ENCODE results near the gene PCDH12. TPM values are rescaled to one million over a fixed set of nuclear protein-coding genes. Genes with fewer than 3 reads are reported as not detected.

The PCDH12 gene
- polyA plus RNA-seq, 1 of the 3 experiments (the other 2 are of a cell fraction), result 0.02 TPM

DNA sequence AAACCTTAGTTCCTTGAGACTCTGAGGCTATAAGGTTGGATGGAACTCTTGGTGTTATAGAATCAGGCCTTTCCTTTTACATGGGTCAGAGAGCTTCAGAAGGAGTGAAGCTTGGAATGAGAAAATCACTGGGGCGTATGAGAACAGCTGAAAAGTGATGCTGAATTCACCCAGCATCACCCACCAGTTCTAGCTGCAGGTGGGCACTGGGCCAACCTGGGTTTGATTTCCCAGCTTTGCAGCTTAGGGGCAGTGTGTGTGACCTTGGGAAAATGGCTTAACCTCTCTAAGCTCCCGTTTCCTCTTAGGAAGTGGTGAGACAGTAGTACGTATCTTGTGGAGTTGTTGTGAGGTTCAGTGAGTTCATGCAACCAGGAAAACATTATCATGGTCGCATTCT, 10.7 kb downstream of the PCDH12 start:
- ChIA-PET CTCF (interaction anchor here (1.5 to 20.3 kb wide), 7 partner anchors 12 to 355 kb away, joined by 3 to 256 read pairs (median 5); partner anchors contain the start of gene PCDH12), POLR2A (interaction anchor here (0.9 kb wide), 1 partner anchor 14 kb away, joined by 3 read pairs; no protein-coding TSS in a partner anchor)
- Histone ChIP-seq H3K4me1 (ENCODE audit: control insufficient read depth in 1 of 2, insufficient read depth in 2 of 2, low read depth in 1 of 2, low read length in 1 of 2) (peaks cover 0 to 15% of the 10 kb centered on the region in 2 experiments; a peak in 1 of 4 replicates), H3K4me2 (no peak overlapping the region), H3K36me3 (replicated peaks in 1 of 2; ENCODE audit: control insufficient read depth in 1 of 2, insufficient read depth in 2 of 2, low read length in 1 of 2) (no peaks in the 10 kb centered on the region), H3K27ac (ENCODE audit: low read depth in 2 of 2, low read length in 1 of 2) (no peak overlapping the region), H4K20me1 (ENCODE audit: insufficient read depth) (no peaks in the 10 kb centered on the region), H3K79me2 (ENCODE audit: insufficient read depth) (no peaks in the 10 kb centered on the region), H3K4me3 (ENCODE audit: low read depth in 2 of 2, low read length in 1 of 2) (no peak overlapping the region), H2AFZ (ENCODE audit: low read depth) (no peak overlapping the region), H3K9me2 (no peaks in the 10 kb centered on the region), H3K27me3 (ENCODE audit: insufficient read depth) (no peaks in the 10 kb centered on the region), H3K9me3 (no peaks in the 10 kb centered on the region), H3F3A (replicated peaks; ENCODE audit: insufficient read depth) (no peaks in the 10 kb centered on the region), H3K9ac (no peak overlapping the region)
- no peak for TF ChIP-seq YY1 (IDR thresholded peaks at IDR 0.05; ENCODE audit: low read depth)
- no peak for TF ChIP-seq FOXM1 (IDR thresholded peaks at IDR 0.05; ENCODE audit: low read depth)
- TF ChIP-seq MXI1 (IDR thresholded peaks at IDR 0.05; ENCODE audit: low read depth, low read length), result no peak
- TF ChIP-seq FOSL2 (IDR thresholded peaks at IDR 0.05; ENCODE audit: borderline replicate concordance, low read depth), result no peak
- TF ChIP-seq TEAD4 (IDR thresholded peaks at IDR 0.05; ENCODE audit: borderline replicate concordance, insufficient read depth), result no peak
- no peak for TF ChIP-seq GABPA (IDR thresholded peaks at IDR 0.05; ENCODE audit: low read depth)
- TF ChIP-seq POLR2AphosphoS5 (IDR thresholded peaks at IDR 0.05; ENCODE audit: low read depth, low read length), result no peak
- TF ChIP-seq EP300 (IDR thresholded peaks at IDR 0.05; ENCODE audit: borderline replicate concordance in 1 of 2, low read depth in 1 of 2, low read length in 1 of 2), result no peak
- TF ChIP-seq RFX5 (IDR thresholded peaks at IDR 0.05; ENCODE audit: low read length), result no peak
- TF ChIP-seq, protein P1, sequence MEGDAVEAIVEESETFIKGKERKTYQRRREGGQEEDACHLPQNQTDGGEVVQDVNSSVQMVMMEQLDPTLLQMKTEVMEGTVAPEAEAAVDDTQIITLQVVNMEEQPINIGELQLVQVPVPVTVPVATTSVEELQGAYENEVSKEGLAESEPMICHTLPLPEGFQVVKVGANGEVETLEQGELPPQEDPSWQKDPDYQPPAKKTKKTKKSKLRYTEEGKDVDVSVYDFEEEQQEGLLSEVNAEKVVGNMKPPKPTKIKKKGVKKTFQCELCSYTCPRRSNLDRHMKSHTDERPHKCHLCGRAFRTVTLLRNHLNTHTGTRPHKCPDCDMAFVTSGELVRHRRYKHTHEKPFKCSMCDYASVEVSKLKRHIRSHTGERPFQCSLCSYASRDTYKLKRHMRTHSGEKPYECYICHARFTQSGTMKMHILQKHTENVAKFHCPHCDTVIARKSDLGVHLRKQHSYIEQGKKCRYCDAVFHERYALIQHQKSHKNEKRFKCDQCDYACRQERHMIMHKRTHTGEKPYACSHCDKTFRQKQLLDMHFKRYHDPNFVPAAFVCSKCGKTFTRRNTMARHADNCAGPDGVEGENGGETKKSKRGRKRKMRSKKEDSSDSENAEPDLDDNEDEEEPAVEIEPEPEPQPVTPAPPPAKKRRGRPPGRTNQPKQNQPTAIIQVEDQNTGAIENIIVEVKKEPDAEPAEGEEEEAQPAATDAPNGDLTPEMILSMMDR (IDR thresholded peaks at IDR 0.05), result no peak
- no peak for TF ChIP-seq ELF1 (IDR thresholded peaks at IDR 0.05)
- DNase-seq, result no peak
- 86% methylated on average over 4 of the region's 4 CpGs for WGBS (ENCODE audit: low lambda C conversion rate)

DNA sequence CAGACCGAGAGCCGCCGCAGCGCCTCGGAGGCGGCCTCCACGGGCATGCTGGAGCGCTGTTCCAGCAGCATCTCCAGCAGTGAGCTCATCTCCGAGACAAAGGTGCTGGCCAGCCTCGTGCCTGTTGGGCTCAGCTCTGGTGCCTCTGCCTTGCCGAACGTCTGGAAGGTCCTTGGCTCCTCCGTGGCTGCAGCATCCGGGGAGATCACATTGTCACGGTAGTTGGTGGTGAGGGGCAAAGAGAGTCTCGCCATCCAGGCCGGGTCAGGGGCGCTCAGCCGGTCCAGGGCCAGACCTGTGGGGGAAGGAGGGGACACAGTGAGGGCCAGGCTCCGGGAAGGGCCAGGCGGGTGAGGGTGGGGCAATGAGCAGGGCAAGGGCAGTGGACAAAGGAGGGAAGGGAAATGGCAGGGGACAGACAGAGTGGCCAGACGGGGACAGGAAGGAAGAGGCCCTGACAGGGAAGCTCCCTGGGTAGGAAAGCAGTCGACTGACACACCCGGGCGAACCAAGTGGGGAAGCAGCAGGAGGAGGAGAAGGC, 12.4 kb downstream of the PCDH12 start:
- H3F3A ChIP-seq (replicated peaks; ENCODE audit: insufficient read depth), result no peaks in the 10 kb centered on the region
- H3K27me3 ChIP-seq (ENCODE audit: insufficient read depth), result no peaks in the 10 kb centered on the region
- H3K9me3 ChIP-seq, result no peaks in the 10 kb centered on the region
- H3K4me1 ChIP-seq (ENCODE audit: control insufficient read depth in 1 of 2, insufficient read depth in 2 of 2, low read depth in 1 of 2, low read length in 1 of 2), result peaks cover 0 to 15% of the 10 kb centered on the region in 2 experiments; a peak in 1 of 4 replicates
- TF ChIP-seq RFX5 (IDR thresholded peaks at IDR 0.05; ENCODE audit: low read length) (no peak), TCF12 (IDR thresholded peaks at IDR 0.05) (no peak)
- TF ChIP-seq, protein P2, sequence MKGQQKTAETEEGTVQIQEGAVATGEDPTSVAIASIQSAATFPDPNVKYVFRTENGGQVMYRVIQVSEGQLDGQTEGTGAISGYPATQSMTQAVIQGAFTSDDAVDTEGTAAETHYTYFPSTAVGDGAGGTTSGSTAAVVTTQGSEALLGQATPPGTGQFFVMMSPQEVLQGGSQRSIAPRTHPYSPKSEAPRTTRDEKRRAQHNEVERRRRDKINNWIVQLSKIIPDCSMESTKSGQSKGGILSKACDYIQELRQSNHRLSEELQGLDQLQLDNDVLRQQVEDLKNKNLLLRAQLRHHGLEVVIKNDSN (IDR thresholded peaks at IDR 0.05; ENCODE audit: borderline replicate concordance, low read depth), result no peak
- no peak overlapping the region for H3K4me3 ChIP-seq (ENCODE audit: low read depth in 2 of 2, low read length in 1 of 2)
- ChIA-PET CTCF (interaction anchor here (0.9 to 20.3 kb wide), 9 partner anchors 11 to 281 kb away, joined by 3 to 256 read pairs (median 4); partner anchors contain the start of genes DELE1 and PCDH12), POLR2A (interaction anchor here (1.5 kb wide), 1 partner anchor 22 kb away, joined by 6 read pairs; the partner anchor contains the start of gene DELE1)
- H3K9me2 ChIP-seq, result no peaks in the 10 kb centered on the region
- H2AFZ ChIP-seq (ENCODE audit: low read depth), result no peak overlapping the region
- no peak overlapping the region for H3K9ac ChIP-seq
- H4K20me1 ChIP-seq (ENCODE audit: insufficient read depth), result no peaks in the 10 kb centered on the region
- H3K36me3 ChIP-seq (replicated peaks in 1 of 2; ENCODE audit: control insufficient read depth in 1 of 2, insufficient read depth in 2 of 2, low read length in 1 of 2), result no peaks in the 10 kb centered on the region
- no peaks in the 10 kb centered on the region for H3K79me2 ChIP-seq (ENCODE audit: insufficient read depth)
- H3K4me2 ChIP-seq, result no peak overlapping the region
- H3K27ac ChIP-seq (ENCODE audit: low read depth in 2 of 2, low read length in 1 of 2), result no peak overlapping the region
- 91% methylated on average over 15 of the region's 25 CpGs for WGBS (ENCODE audit: low lambda C conversion rate)
- peak; percentile 39 for DNase-seq

All from SK-N-SH (cell line).